Activated naive CD8-positive, alpha-beta T cell treated with anti-CD3 and anti-CD28 coated beads, Interleukin-2, amount 50 U/mL, for 16 hours (primary cell): ENCODE measurements around the gene C16orf54.
"Not testable (repeated sequence)": the region's sequence is repeated elsewhere in the genome, so short reads cannot be mapped to it uniquely, and the experiment has no call there.

Experiments used
- DNase-seq: peaks from one replicate; pipeline ENCODE4 v3.0.0-alpha.2; 2020; ENCODE audit warnings: low read depth, low spot score

The C16orf54 gene

DNA sequence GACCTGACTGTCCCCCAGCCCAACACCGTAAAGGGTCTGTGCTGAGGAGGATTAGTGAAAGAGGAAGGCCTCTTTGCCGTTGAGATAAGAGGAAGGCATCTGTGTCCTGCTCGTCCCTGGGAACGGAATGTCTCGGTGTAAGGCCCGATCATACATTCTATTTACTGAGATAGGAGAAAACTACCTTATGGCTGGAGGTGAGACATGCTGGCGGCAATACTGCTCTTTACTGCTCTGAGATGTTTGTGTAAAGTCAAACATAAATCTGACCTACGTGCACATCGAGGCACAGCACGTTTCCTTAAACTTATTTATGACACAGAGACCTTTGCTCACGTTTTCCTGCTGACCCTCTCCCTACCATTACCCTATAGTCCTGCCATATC, 5.2 kb downstream of the C16orf54 start:
- not testable (repeated sequence) for DNase-seq

GRCh38 chr16:29739927-29740629, 5.7 kb downstream of the C16orf54 start:
- not testable (repeated sequence) for DNase-seq

- no peak for DNase-seq
These were observed 7.3 kb downstream of the C16orf54 start for GRCh38 chr16:29738514-29738913.

DNA sequence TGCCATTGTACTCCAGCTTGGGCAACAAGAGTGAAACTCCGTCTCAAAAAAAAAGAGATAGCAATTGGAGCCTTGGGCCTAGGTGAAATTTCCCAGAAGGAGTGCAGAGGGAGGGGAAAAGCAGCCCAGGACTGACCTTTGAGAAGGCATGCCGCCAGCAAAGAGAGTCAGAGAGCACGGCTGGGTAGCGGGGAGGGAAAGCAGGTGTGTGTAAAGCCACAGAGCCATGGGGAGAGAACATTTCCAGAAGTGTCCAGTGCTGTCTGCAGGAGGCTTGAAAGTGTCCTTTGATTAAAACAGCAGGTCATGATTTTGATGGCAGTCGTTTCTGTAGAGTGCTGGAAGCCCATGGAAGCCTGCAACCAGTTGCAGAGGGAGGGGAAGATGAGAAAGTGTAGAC, 8.1 kb downstream of the C16orf54 start:
- DNase-seq: no peak

DNA sequence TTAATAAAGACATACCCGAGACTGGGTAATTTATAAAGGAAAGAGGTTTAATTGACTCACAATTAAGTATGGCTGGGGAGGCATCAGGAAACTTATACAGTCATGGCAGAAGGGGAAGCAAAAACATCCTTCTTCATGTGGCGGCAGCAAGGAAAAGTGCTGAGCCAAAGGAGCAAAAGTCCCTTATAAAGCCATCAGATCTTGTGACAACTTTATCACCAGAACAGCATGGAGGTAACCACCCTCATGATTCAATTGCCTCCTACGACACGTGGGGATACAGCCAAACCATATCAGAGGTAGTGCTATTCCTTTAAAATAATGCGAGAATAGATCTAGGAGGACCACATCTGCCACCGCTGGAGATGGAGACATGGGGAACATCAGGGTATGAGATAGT, 9.0 kb downstream of the C16orf54 start:
- no peak for DNase-seq

DNA sequence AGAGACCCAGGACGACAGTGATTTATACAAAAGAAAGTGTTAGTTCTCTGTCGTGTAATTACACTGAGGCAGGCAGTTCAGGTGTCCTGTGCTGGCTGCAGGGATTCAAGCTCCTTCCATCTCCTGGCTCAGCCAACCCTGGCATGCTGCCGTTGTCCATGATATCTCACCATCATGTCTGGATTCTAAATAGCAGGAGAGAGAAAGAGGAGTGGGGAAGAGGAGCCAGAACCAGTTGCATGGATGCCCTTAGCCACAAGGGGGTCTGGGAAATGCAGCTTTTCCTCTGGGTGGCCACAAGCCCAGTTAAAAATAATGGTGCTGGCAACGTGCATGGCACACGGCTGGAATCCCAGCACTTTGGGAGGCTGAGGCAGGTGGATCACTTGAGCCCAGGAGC, 9.7 kb downstream of the C16orf54 start:
- DNase-seq: no peak

GRCh38 chr16:29734786-29735185, 11.0 kb downstream of the C16orf54 start:
- no peak for DNase-seq

DNA sequence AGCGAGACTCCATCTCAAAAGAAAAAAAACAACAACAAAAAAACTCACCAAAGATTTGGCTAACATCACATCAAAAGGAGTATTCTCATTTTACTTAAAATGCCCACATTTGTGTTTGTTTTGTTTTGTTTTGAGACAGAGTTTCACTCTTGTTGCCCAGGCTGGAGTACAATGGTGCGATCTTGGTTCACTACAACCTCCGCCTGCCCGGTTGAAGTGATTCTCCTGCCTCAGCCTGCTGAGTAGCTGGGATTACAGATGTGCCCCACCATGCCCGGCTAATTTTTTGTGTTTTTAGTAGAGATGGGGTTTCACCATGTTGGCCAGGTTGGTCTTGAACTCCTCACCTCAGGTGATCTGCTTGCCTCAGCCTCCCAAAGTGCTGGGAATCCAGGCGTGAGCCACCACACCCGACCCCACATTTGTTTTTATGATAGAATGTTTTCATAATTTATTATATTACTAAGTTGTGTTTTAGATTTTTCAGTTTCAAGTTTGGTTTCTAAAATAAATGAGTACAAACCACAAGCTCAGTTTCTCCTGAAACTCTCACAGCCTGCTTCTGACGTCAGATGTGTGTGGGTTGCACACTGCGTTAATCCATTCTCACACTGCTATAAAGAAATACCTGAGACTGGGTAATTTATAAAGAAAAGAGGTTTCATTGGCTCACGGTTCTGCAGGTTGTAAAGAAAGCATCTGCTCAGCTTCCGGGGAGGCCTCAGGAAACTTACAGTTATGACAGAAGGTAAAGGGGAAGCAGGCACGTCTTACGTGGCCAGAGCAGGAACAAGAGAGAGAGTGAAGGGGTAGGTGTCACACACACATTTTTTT, 13.8 kb downstream of the C16orf54 start:
- DNase-seq: peak; percentile 67

GRCh38 chr16:29730649-29731048, 15.1 kb downstream of the C16orf54 start:
- DNase-seq: no peak

- no peak for DNase-seq
These were observed 16.7 kb downstream of the C16orf54 start for GRCh38 chr16:29729116-29729521.

GRCh38 chr16:29727452-29727851, 18.3 kb downstream of the C16orf54 start:
- no peak for DNase-seq

DNA sequence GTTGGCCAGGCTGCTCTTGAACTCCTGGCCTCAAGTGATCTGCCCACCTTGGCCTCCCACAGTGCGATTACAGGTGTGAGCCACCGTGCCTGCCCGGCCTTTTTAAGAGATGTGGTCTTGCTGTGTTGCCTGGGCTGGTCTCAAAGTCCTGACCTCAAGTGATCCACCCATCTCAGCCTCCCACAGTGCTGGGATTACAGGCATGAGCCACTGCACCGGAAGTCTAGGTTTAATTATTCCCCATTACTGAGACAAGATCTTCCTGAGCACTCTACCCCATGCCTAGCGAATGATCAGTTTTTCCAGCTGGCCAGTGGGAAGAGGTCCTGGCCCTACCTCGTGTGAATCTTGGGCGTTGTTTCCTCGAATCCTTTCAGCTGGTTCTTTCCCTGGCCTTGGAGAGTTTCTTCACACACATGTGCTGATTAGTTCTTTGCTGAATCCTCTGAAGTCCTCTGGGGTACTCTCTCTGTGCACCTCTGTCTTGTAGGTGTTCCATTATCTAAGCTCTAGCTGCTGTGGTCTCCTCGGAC, 18.9 kb downstream of the C16orf54 start:
- no peak for DNase-seq

- DNase-seq: not testable (repeated sequence)
These were observed 24.5 kb downstream of the C16orf54 start for GRCh38 chr16:29721167-29721879.

- DNase-seq: no peak
These were observed 25.1 kb downstream of the C16orf54 start for GRCh38 chr16:29720703-29721102.

- no peak for DNase-seq
These were observed 26.7 kb downstream of the C16orf54 start for GRCh38 chr16:29719063-29719462.

- no peak for DNase-seq
These were observed 28.7 kb downstream of the C16orf54 start for GRCh38 chr16:29717113-29717512.

- DNase-seq: no peak
These were observed 30.8 kb downstream of the C16orf54 start for GRCh38 chr16:29714972-29715371.

DNA sequence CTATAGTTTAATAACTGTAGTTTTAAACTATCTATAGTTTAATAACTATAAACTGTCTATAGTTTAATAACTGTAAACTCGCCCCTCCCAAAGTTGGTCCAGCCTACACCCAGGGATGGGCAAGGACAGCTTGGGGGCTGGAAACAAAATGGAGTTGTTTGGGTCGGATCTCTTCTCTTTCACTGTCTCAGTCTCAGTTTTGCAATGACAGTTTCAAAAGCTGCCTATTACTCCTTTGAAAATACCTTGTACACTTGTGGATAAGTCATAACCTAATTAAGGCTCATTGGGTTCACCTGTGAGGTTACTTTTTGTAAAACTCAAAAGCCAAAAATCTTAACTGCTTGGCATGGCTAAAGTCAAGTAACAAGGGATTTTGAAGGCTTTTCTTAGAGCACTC, 31.4 kb downstream of the C16orf54 start:
- DNase-seq: no peak

DNA sequence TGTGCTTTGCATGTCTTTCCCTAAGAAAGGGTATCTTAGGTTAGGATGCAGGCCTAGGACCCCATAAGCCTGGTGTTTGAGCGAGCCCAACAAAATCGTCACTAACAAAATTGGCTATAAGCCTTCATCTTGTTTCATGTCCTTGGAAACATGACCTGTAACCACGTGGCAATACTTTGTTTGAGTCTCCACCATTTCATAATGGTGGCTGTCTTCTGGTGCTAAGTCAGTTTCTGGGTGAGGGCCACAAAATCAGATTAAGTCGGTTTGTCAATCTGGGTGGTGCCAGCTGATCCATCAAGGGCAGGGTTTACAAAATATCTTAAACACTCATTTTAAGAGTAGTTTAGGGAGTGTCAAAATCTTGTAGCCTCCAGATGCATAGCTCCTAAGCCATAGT, 33.0 kb downstream of the C16orf54 start:
- no peak for DNase-seq

GRCh38 chr16:29710227-29711219, 35.3 kb downstream of the C16orf54 start:
- no peak for DNase-seq

DNA sequence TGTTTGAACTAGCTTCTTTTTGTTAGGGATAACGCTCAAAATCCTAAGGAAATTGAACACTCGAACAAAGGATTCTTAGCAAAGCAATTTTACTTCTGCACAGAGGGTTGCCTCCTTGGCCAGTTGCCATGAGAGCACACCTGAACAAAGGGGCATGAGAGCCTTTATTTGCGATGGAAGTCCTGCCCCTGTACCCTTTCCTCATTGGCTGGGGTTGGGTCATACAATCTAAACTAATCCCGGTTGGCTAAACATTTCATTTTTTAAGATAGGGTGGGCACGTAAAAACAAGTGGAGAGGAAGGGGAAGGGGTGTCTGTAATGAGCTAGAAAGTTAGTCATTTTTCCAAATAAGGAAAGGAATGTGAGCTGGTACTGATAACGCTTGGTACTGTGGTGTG, 36.1 kb downstream of the C16orf54 start:
- not testable (repeated sequence) for DNase-seq
